Neural cell (in vitro differentiated cells): ENCODE data around the gene TTC23. TPM values are rescaled to one million over a fixed set of nuclear protein-coding genes. Genes with fewer than 3 reads are reported as not detected.

Experiments
- H2AFZ ChIP-seq: fragments of 200-600, 300-800 bp; sonication (generic), shearing (Covaris generic); 2 replicates; pipeline ENCODE4 v1.6.0; 2014; ENCODE audit warnings: low read depth, mild to moderate bottlenecking, antibody characterized with exemption, low read length, moderate library complexity
- H3F3A ChIP-seq: fragments of 200-600 bp; shearing (Covaris generic); 2 replicates; pipeline ENCODE4 v1.6.1; 2016; ENCODE audit warnings: mild to moderate bottlenecking, moderate library complexity, mixed read lengths, antibody characterized with exemption, low read length; ENCODE audit not compliant: insufficient read depth, poor library complexity, severe bottlenecking
- H3K27ac ChIP-seq: fragments of 200-600, 300-800 bp; sonication (generic), shearing (Covaris generic); 2 replicates; pipeline ENCODE4 v1.5.1; 2014; ENCODE audit warnings: mild to moderate bottlenecking, low read length, moderate library complexity
- H3K27me3 ChIP-seq: fragments of 300-800, 200-600 bp; sonication (generic), shearing (Covaris generic); 2 replicates; pipeline ENCODE4 v1.6.0; 2014; ENCODE audit warnings: mild to moderate bottlenecking, low read depth, low read length, moderate library complexity; ENCODE audit not compliant: insufficient read depth
- H3K36me3 ChIP-seq: fragments of 300-800, 200-600 bp; sonication (generic), shearing (Covaris generic); 2 replicates; pipeline ENCODE4 v1.5.1; 2014; ENCODE audit warnings: mild to moderate bottlenecking, antibody characterized with exemption, low read length, moderate library complexity; ENCODE audit not compliant: insufficient read depth
- H3K4me2 ChIP-seq: fragments of 300-800, 200-600 bp; sonication (generic), shearing (Covaris generic); 2 replicates; pipeline ENCODE4 v1.6.0; 2014; ENCODE audit warnings: mild to moderate bottlenecking, low read length
- H3K4me3 ChIP-seq: fragments of 300-800, 200-600 bp; sonication (generic), shearing (Covaris generic); 2 replicates; pipeline ENCODE4 v1.5.1; 2014; ENCODE audit warnings: mild to moderate bottlenecking, low read length, moderate library complexity
- H3K79me2 ChIP-seq: fragments of 200-600 bp; shearing (Covaris generic); replicated peaks from 2 replicates; pipeline ENCODE4 v1.6.0; 2014; ENCODE audit warnings: mild to moderate bottlenecking, low read length, moderate library complexity; ENCODE audit not compliant: insufficient read depth
- H3K9ac ChIP-seq: fragments of 300-800, 200-600 bp; sonication (generic), shearing (Covaris generic); 2 replicates; pipeline ENCODE4 v1.6.1; 2016; ENCODE audit warnings: mild to moderate bottlenecking, low read length, mixed read lengths
- H3K9me2 ChIP-seq: fragments of 200-600 bp; shearing (Covaris generic); 2 replicates; pipeline ENCODE4 v1.6.1; 2016; ENCODE audit warnings: mild to moderate bottlenecking, low read length, mixed read lengths; ENCODE audit not compliant: insufficient read depth
- H3K9me3 ChIP-seq: fragments of 200-600, 300-800 bp; sonication (generic), shearing (Covaris generic); 2 replicates; pipeline ENCODE4 v1.6.1; 2016; ENCODE audit warnings: mild to moderate bottlenecking, mixed run types, low read length, moderate library complexity, mixed read lengths
- H4K20me1 ChIP-seq: fragments of 200-600 bp; shearing (Covaris generic); 2 replicates; pipeline ENCODE4 v1.6.1; 2016; ENCODE audit warnings: mild to moderate bottlenecking, mixed run types; ENCODE audit not compliant: insufficient read depth
- EP300 ChIP-seq: fragments of 450-650 bp; conservative IDR thresholded peaks from 2 replicates; pipeline ENCODE4 v1.6.1; 2014; ENCODE audit warnings: antibody characterized with exemption, mild to moderate bottlenecking, moderate library complexity; ENCODE audit not compliant: poor library complexity, severe bottlenecking
- EZH2 ChIP-seq: fragments of 200-600, 300-800 bp; shearing (Covaris generic), sonication (generic); IDR thresholded peaks from 2 replicates; pipeline ENCODE4 v1.6.1; 2014; ENCODE audit warnings: antibody characterized with exemption, low read length, borderline replicate concordance, mild to moderate bottlenecking; ENCODE audit not compliant: insufficient read depth, poor library complexity, severe bottlenecking
- MXI1 ChIP-seq: fragments of 450-650 bp; conservative IDR thresholded peaks from 2 replicates; pipeline ENCODE4 v1.6.1; 2014; ENCODE audit warnings: antibody characterized with exemption, mild to moderate bottlenecking; ENCODE audit not compliant: poor library complexity, severe bottlenecking
- POLR2AphosphoS5 ChIP-seq: IDR thresholded peaks from 2 replicates; pipeline ENCODE4 v1.6.1; 2012
- RAD21 ChIP-seq: fragments of 450-650 bp; conservative IDR thresholded peaks from 2 replicates; pipeline ENCODE4 v1.6.1; 2014; ENCODE audit warnings: antibody characterized with exemption, mild to moderate bottlenecking, moderate library complexity
- SMC3 ChIP-seq: fragments of 450-650 bp; conservative IDR thresholded peaks from 2 replicates; pipeline ENCODE4 v1.6.1; 2014; ENCODE audit warnings: antibody characterized with exemption, mild to moderate bottlenecking, moderate library complexity; ENCODE audit not compliant: poor library complexity
- TAF1 ChIP-seq: IDR thresholded peaks from 2 replicates; pipeline ENCODE4 v1.6.1; 2012; ENCODE audit warnings: low read depth
- polyA plus RNA-seq: library from polyadenylated mRNA; depleted of rRNA; stranded (reverse); fragments of >200 nt; gene quantifications from 2 replicates; pipeline ENCODE4 v1.2.3, GENCODE V29; 2014
- TF ChIP-seq, protein P1 (sequence below): IDR thresholded peaks from 2 replicates; pipeline ENCODE4 v1.6.1; 2012; ENCODE audit warnings: borderline replicate concordance
- TF ChIP-seq, protein P2 (sequence below): fragments of 450-650 bp; IDR thresholded peaks from 2 replicates; pipeline ENCODE4 v1.5.1; 2014; ENCODE audit warnings: antibody characterized with exemption, mild to moderate bottlenecking, moderate library complexity; ENCODE audit not compliant: poor library complexity, severe bottlenecking

Gene TTC23
- polyA plus RNA-seq, 1 donor from 2014 or later, result 6.2 TPM

DNA sequence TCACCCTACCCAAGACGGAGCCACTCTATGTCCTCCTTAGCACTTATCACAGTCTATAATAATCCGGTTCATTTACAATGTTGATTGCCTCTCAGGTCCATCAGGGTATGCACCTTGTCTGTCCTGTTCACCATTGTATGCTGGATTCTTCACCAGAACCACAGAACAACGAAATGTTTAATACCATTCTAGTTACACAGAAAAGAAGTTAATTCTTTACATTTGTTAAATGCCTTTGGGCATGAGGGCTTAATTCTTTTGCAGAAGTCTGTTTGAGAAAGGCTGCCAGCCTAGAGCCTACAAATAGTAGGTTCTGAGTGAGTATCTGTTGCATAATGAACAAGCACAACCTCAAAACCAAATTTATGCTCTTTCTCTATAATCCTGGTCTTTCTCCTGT is 22.6 kb downstream of the TTC23 start:
- no peak overlapping the region for H2AFZ ChIP-seq
- no peaks in the 10 kb centered on the region for H3K9me2 ChIP-seq
- H3K9ac ChIP-seq, result no peak overlapping the region
- no peaks in the 10 kb centered on the region for H3K79me2 ChIP-seq
- no peaks in the 10 kb centered on the region for H3F3A ChIP-seq
- no peak overlapping the region for H3K4me3 ChIP-seq
- no peaks in the 10 kb centered on the region for H4K20me1 ChIP-seq
- TF ChIP-seq MXI1 (no peak), POLR2AphosphoS5 (no peak), EP300 (no peak), SMC3 (no peak), TAF1 (no peak), RAD21 (no peak), EZH2 (no peak)
- TF ChIP-seq, protein P1, sequence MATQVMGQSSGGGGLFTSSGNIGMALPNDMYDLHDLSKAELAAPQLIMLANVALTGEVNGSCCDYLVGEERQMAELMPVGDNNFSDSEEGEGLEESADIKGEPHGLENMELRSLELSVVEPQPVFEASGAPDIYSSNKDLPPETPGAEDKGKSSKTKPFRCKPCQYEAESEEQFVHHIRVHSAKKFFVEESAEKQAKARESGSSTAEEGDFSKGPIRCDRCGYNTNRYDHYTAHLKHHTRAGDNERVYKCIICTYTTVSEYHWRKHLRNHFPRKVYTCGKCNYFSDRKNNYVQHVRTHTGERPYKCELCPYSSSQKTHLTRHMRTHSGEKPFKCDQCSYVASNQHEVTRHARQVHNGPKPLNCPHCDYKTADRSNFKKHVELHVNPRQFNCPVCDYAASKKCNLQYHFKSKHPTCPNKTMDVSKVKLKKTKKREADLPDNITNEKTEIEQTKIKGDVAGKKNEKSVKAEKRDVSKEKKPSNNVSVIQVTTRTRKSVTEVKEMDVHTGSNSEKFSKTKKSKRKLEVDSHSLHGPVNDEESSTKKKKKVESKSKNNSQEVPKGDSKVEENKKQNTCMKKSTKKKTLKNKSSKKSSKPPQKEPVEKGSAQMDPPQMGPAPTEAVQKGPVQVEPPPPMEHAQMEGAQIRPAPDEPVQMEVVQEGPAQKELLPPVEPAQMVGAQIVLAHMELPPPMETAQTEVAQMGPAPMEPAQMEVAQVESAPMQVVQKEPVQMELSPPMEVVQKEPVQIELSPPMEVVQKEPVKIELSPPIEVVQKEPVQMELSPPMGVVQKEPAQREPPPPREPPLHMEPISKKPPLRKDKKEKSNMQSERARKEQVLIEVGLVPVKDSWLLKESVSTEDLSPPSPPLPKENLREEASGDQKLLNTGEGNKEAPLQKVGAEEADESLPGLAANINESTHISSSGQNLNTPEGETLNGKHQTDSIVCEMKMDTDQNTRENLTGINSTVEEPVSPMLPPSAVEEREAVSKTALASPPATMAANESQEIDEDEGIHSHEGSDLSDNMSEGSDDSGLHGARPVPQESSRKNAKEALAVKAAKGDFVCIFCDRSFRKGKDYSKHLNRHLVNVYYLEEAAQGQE, result no peak
- TF ChIP-seq, protein P2, sequence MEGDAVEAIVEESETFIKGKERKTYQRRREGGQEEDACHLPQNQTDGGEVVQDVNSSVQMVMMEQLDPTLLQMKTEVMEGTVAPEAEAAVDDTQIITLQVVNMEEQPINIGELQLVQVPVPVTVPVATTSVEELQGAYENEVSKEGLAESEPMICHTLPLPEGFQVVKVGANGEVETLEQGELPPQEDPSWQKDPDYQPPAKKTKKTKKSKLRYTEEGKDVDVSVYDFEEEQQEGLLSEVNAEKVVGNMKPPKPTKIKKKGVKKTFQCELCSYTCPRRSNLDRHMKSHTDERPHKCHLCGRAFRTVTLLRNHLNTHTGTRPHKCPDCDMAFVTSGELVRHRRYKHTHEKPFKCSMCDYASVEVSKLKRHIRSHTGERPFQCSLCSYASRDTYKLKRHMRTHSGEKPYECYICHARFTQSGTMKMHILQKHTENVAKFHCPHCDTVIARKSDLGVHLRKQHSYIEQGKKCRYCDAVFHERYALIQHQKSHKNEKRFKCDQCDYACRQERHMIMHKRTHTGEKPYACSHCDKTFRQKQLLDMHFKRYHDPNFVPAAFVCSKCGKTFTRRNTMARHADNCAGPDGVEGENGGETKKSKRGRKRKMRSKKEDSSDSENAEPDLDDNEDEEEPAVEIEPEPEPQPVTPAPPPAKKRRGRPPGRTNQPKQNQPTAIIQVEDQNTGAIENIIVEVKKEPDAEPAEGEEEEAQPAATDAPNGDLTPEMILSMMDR, result no peak
- no peak overlapping the region for H3K4me2 ChIP-seq
- no peaks in the 10 kb centered on the region for H3K9me3 ChIP-seq
- no peaks in the 10 kb centered on the region for H3K36me3 ChIP-seq
- no peak overlapping the region for H3K27ac ChIP-seq
- no peaks in the 10 kb centered on the region for H3K27me3 ChIP-seq

DNA sequence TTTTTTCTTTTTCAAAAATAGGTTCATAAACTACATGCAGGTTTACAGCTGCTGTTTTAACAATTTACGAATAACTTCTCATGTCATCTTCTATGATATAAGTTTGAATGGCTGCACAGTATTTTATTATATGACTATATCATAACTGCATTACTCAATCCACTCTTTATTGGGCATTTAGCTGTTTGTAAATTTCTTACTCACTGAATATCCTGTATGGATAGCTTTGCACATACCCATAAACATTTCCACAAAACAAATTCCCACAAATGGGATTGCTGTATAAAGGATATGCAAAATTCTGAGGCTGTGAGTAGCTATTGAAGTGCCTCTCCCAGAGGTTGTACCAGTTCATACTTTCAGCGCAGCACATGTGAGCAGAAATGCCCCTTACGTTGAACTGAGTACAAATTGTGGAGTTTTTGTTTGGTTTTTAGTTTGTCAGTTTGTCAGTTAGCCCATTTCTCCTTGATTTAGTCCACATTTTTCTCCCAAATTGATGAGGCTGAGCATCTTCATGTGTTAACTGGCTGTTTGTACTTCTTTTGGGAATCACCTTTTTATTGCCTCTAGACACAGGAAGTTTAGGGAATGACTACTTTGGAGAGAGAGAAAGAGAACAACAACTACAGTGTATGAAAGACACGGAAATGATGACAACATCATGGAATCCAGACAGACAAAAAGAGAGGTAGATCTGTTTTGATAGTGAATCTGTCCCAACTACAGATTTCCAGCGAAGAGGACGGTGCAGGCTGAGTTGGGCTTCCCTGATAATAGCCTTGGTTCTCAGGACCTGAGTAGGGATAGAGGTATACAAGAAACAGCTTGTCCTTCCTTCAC is 24.8 kb downstream of the TTC23 start:
- no peak overlapping the region for H3K27ac ChIP-seq
- H3K36me3 ChIP-seq, result no peaks in the 10 kb centered on the region
- H4K20me1 ChIP-seq, result no peaks in the 10 kb centered on the region
- no peak overlapping the region for H3K9ac ChIP-seq
- H3K79me2 ChIP-seq, result no peaks in the 10 kb centered on the region
- H3K27me3 ChIP-seq, result no peaks in the 10 kb centered on the region
- H3K4me3 ChIP-seq, result no peak overlapping the region
- H3K9me2 ChIP-seq, result no peaks in the 10 kb centered on the region
- no peaks in the 10 kb centered on the region for H3K9me3 ChIP-seq
- TF ChIP-seq, protein P1, result no peak
- TF ChIP-seq SMC3, result no peak
- no peak for TF ChIP-seq RAD21
- TF ChIP-seq TAF1, result no peak
- TF ChIP-seq POLR2AphosphoS5, result no peak
- TF ChIP-seq, protein P2, result no peak
- no peak for TF ChIP-seq MXI1
- TF ChIP-seq EZH2, result no peak
- no peak for TF ChIP-seq EP300
- no peak overlapping the region for H3K4me2 ChIP-seq
- H3F3A ChIP-seq, result no peaks in the 10 kb centered on the region
- no peak overlapping the region for H2AFZ ChIP-seq
